NCI-H146 (cell line): Measurements from ENCODE around the gene DCANP1.

ENCODE experiments used
- DNase-seq: peaks from one replicate; lab custom pipeline; 2025; lab: John Stamatoyannopoulos, UW

DCANP1 gene

DNA sequence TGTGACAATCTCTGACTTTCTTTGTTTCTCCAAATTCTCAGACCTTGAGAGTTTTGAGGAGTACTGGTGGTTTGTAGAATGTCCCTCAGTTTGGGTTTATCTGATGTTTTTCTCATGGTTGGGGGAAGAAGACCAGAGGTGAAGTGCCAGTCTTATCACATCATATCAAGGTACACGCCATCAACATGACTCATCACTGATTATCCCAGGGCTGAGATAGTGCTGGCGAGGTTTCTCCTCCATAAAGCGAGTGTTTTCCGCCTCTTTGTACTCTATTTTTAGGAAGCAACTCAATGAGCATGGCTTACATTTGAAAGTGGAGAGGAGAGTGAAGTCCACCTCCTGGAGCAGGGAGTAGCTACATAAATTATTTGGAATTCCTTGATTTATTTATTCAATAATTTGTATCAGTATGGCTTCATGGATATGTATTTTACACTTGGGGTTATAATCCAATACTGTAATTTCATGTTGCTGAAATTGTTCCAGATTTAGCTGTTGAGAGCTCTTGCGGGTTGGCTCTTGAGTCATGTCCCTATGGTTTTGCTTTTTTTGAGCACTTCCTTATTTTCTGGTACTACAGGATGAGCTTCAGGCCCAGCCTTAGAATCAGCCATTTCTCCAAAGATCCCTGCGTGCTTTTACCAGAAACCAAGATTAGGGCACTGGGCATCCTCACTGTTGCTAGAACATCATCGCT lies 23.9 kb downstream of the DCANP1 start:
- no peak for DNase-seq

DNA sequence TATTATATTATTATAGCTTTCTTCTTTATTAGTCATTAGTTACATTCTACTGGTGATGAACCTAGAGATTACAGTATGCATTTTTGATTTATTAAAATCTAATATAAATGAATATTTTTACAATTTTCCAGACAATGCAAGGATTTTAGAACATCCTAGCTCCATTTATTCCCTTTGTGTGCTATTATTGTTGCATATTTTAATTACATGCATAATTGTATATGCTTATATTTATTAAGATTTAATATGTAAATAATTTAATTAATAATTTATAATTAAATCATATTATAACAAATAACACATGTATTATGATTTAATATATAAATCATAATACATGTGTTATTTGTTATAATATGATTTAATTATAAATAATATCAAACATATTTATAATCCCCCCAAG lies 24.7 kb downstream of the DCANP1 start:
- no peak for DNase-seq

GRCh38 chr5:135417083-135417482 lies 30.1 kb downstream of the DCANP1 start:
- no peak for DNase-seq

DNA sequence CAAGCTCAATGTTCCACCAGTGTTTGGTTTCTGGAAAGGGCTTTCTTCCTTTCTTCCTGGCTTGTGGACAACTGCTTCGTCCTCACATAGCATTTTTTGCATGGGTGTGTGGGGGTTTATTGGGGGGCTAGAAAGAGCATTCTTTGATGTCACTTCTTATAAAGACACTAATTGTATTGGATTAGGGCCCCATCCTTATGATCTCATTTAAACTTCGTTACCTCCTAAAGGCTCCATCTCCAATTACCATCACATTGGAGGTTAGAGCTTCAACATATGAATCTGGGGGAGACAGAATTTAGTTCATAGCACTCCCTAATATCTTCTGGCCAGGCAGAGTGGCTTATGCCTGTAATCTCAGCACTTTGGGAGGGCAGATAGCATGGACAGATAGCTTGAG lies 42.1 kb downstream of the DCANP1 start:
- no peak for DNase-seq

DNA sequence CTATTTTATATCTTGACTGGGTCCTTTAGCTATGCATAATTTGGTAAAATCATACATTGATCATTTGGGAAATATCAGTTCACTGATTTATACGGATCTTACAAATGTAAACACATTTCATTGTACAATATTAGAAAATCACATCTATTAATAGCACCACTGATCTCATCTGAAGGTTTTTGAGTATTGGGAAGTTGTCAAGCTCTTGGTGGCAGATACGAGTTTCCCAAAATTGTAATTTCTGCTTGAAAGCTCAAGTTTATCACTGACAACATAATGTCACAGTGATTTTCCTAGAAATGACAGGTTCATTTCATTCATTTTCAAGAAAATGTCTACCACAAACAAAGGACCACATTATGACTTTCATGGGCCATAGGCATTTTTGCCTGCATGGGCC lies 45.1 kb downstream of the DCANP1 start:
- DNase-seq: no peak

GRCh38 chr5:135400866-135401265 lies 46.3 kb downstream of the DCANP1 start:
- peak; percentile 22 for DNase-seq

DNA sequence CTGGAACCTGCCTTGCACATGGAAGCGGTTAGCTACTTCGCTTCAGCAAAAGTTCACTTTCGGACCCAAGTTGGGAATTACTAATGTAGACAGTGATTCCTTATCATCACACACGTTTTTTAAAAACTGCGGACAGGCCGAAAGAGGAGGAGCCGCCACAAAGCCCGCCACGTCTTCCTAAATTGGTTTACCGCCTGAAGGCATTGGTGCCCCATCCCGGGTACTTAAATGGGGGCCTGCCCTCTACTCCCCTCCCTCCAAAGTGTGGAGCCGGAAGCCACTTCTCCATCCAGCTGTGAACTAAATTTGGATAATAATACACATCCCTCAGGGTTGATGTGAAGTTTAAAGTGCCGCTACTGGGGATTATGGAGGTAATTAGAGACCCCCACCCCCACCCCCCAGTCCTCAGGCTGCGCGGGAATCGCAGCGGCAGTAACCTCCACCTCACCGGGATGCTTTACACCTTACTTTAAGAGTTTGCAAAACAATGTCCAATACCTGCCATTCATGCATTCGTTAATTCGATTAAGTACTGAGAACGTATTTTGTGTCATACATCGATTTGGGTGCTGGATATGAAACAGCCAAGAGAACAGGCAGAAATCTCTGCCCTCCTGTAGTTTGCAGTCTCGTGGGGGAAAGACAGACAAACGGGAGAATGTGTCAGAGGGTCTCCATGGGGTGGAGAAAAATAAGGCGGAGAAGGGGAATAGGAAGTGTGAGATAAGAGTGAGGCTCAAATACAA lies 47.2 kb downstream of the DCANP1 start:
- DNase-seq: no peak

GRCh38 chr5:135398855-135399793 lies 48.0 kb downstream of the DCANP1 start, which contains the start of gene MACROH2A1:
Gene MACROH2A1 (minus strand): TSS chr5:135399231. CDS start chr5:135389093, 10,138 bp downstream.
- peak; percentile 83 for DNase-seq

GRCh38 chr5:135398160-135398854 lies 48.8 kb downstream of the DCANP1 start:
- peak; percentile 90 for DNase-seq

DNA sequence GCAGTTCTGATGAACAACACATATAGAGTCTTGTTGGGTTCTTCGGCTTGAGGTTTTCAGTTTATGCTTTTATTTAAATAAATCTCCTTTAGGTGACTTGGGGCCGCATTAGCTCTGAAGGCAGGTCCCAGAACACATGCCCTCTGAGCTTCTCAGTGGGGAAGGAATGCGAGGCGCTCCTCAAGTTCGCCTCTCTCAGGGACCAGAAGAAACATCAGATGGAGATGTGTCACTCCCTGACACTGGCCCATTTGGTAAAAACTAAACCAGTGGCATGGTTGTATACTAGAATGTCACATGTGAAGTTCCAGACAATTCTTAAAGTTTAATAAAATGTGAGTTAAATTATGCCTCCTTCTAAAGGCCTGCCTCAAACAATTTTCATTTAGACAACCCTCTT lies 50.1 kb downstream of the DCANP1 start:
- DNase-seq: no peak

DNA sequence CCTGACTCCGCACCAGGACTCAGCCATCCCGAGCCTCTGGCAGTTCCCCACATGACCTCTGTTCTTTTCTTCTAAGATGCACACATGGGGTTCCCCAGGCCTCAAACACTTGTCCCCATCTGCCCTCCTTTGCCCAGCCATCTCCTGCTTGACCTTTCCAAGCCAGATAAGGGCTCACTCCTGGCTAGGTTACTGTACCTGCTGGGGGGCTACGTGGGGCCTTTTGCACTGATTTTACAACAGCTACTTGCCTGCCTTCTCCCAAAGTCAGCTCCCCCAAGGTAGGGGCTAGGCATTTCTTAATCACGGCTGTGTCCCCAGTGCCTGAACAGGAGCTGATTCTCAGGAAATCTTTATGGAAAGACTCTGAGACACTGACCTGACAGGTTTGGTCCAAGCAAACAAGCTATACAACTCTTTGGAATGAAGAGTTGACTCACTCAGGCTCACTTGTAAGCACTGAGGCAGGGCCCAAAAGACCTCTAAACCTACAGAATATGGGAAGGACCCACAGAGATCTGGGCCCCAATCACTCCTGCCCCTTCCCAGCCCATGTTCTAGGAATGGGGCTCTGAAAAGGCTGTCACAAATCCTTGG lies 50.6 kb downstream of the DCANP1 start:
- no peak for DNase-seq

DNA sequence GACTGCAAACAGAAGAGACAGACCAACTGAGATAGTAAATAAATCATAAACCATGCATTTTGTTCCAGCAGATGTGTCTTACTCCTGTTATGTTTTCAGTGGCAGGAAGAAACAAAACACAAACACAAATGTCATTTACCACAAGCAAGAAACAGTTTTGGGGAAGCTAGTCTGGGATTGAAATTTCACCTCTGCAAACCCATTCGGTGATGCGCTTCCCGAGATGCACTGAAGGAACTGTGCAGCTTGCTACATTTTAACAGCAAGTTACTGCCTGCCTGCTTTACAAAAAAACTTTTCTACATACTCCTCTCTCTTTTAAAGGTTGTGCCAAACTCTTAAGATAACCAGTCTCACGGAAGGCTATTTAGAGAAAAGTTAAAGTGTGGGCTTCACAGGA lies 51.3 kb downstream of the DCANP1 start:
- no peak for DNase-seq

GRCh38 chr5:135395451-135395850 lies 51.7 kb downstream of the DCANP1 start:
- no peak for DNase-seq
